Upper lobe of left lung (tissue), 4 donors: ENCODE data around the gene CSPG4.
"Not testable (repeated sequence)": the region's sequence is repeated elsewhere in the genome, so short reads cannot be mapped to it uniquely, and the experiment has no call there.

ENCODE experiments used
- EP300 ChIP-seq, 4 donors: sonication (generic); formaldehyde crosslinking; IDR thresholded peaks; one replicate each; pipeline ENCODE4 v1.5.1; 2017; ENCODE audit warnings: antibody characterized with exemption in 4 of 4, control low read depth in 2 of 4
- POLR2A ChIP-seq, 4 donors: fragments of 450-650 bp; IDR thresholded peaks; one replicate each; pipeline ENCODE4 v1.5.1; 2016 to 2017; ENCODE audit warnings: antibody characterized with exemption in 4 of 4, mild to moderate bottlenecking in 2 of 4
- TF ChIP-seq, protein P1 (sequence below), 6 experiments: fragments of 450-650 bp in 4 of 6; fragments of 200-600 bp in 2 of 6; sonication (generic) in 2 of 6; IDR thresholded peaks; one replicate each; pipeline ENCODE4 v1.5.1; 2016 to 2019; ENCODE audit warnings: antibody characterized with exemption in 6 of 6

DNA sequence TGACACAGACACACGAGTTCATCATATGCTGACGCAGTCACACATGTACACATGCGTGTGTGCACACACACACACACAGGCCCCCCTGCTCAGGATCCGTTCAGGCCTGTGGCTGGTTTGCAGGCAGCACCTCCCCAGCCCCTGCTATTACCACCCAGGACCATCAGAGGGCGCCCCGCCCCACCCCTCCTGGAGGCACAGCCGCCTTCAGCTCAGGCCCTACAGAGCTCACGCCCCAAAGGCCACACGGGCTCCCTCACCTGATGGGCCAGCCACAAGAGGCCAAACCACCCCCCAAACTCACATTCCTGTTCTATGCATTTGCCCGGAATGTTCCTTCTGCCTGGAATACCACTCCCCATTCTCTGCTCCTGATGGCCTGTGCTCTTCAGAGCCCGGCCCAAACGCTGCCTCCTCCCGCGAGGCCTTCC lies 26.4 kb downstream of the CSPG4 start:
- TF ChIP-seq, protein P1, sequence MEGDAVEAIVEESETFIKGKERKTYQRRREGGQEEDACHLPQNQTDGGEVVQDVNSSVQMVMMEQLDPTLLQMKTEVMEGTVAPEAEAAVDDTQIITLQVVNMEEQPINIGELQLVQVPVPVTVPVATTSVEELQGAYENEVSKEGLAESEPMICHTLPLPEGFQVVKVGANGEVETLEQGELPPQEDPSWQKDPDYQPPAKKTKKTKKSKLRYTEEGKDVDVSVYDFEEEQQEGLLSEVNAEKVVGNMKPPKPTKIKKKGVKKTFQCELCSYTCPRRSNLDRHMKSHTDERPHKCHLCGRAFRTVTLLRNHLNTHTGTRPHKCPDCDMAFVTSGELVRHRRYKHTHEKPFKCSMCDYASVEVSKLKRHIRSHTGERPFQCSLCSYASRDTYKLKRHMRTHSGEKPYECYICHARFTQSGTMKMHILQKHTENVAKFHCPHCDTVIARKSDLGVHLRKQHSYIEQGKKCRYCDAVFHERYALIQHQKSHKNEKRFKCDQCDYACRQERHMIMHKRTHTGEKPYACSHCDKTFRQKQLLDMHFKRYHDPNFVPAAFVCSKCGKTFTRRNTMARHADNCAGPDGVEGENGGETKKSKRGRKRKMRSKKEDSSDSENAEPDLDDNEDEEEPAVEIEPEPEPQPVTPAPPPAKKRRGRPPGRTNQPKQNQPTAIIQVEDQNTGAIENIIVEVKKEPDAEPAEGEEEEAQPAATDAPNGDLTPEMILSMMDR (IDR thresholded peaks at IDR 0.05): peak; percentile 66 to 92 (median 90)
- not testable (repeated sequence) for TF ChIP-seq POLR2A, EP300 (IDR thresholded peaks at IDR 0.05)
